Measurements from ENCODE around the gene LINGO3. TPM values are rescaled to one million over a fixed set of nuclear protein-coding genes. Genes with fewer than 3 reads are reported as not detected.

LINGO3 gene
- total and polyA plus RNA-seq, 10 of the 15 experiments (the other 5 are each of a cell fraction or from before 2014, with no cell fraction given): 0.09 to 2.0 (median 0.40) TPM; not detected in 5

GRCh38 chr19:2328401-2329148 is 20.6 kb upstream of the LINGO3 start, which contains the start of the genes LSM7 and SPPL2B (continued):
- no peak for TF ChIP-seq CBX3 (IDR thresholded peaks at IDR 0.05; ENCODE audit: borderline replicate concordance, low read depth)
- no peak for TF ChIP-seq RAD51 (IDR thresholded peaks at IDR 0.05)
- peak; percentile 39 for TF ChIP-seq RUNX3 (IDR thresholded peaks at IDR 0.05; ENCODE audit: low read length)
- no peak for TF ChIP-seq BCLAF1 (IDR thresholded peaks at IDR 0.05)
- TF ChIP-seq MXI1 (IDR thresholded peaks at IDR 0.05; ENCODE audit: low read depth, low read length): peak; percentile 96
- TF ChIP-seq ATF2 (IDR thresholded peaks at IDR 0.05; ENCODE audit: low read length): no peak
- TF ChIP-seq ZNF274 (IDR thresholded peaks at IDR 0.05; ENCODE audit: insufficient read depth, insufficient read length): no peak
- TF ChIP-seq NFYA (IDR thresholded peaks at IDR 0.05; ENCODE audit: borderline replicate concordance, low read depth, low read length): no peak
- TF ChIP-seq SMAD1 (IDR thresholded peaks at IDR 0.05; ENCODE audit: low read depth, partially characterized antibody): no peak
- peak; percentile 14; the same call in 1 of the 2 replicates for TF ChIP-seq CBFB (IDR thresholded peaks at IDR 0.05; ENCODE audit: low read depth)
- peak; percentile 73; the same call in 1 of the 2 replicates for TF ChIP-seq PML (IDR thresholded peaks at IDR 0.05; ENCODE audit: low read length)
- TF ChIP-seq KLF5 (IDR thresholded peaks at IDR 0.05; ENCODE audit: partially characterized antibody): peak; percentile 52
- TF ChIP-seq STAT1 (conservative IDR thresholded peaks at IDR 0.05): no peak
- TF ChIP-seq TCF12 (IDR thresholded peaks at IDR 0.05; ENCODE audit: low read depth, low read length): 0 out of 2 replicates have a peak, but pooled peaks have one; percentile 46
- 0 out of 2 replicates have a peak, but pooled peaks have one; percentile 10 for TF ChIP-seq CREB1 (IDR thresholded peaks at IDR 0.05; ENCODE audit: low read depth)
- TF ChIP-seq ZBTB40 (IDR thresholded peaks at IDR 0.05; ENCODE audit: borderline replicate concordance): no peak
- no peak; the same call in 1 of the 2 replicates for TF ChIP-seq SMAD5 (IDR thresholded peaks at IDR 0.05; ENCODE audit: low read depth)
- no peak for TF ChIP-seq ASH2L (IDR thresholded peaks at IDR 0.05; ENCODE audit: borderline replicate concordance, low read depth)
- no peak for TF ChIP-seq CTCF (IDR thresholded peaks at IDR 0.05 in 2 of 3, conservative IDR thresholded peaks at IDR 0.05 in 1 of 3; ENCODE audit: control insufficient read depth in 2 of 3, extremely low read depth in 1 of 3, insufficient read depth in 1 of 3, low read depth in 3 of 3, low read length in 3 of 3)

Data from GM12878 (cell line).